Measurements from ENCODE around the gene LRRC70. TPM values are rescaled to one million over a fixed set of nuclear protein-coding genes. Genes with fewer than 3 reads are reported as not detected.

LRRC70 gene
- total and polyA plus RNA-seq, 4 donors, result 3.1 to 14.8 (median 5.7) TPM

- no peak overlapping the region for H3K27ac ChIP-seq (ENCODE audit: low read depth in 1 of 2, low read length in 1 of 2)
- 98% methylated on average over 4 of the region's 4 CpGs for WGBS, 2 donors
- ATAC-seq (ENCODE audit: insufficient read depth, low FRiP score) (no peak), DNase-seq (no peak)
- peaks cover 2 to 11% (median 7%) of the 10 kb centered on the region in 4 donors for H3K36me3 ChIP-seq (ENCODE audit: control insufficient read depth in 4 of 4, insufficient read depth in 4 of 4, low read length in 4 of 4)
- H3K27me3 ChIP-seq (ENCODE audit: control insufficient read depth in 3 of 3, insufficient read depth in 3 of 3, low read length in 2 of 3), result no peaks in the 10 kb centered on the region
- H3K9me3 ChIP-seq (ENCODE audit: control insufficient read depth in 4 of 4, insufficient read depth in 3 of 4, low read length in 3 of 4), result peaks cover 0 to 5% (median under 1%) of the 10 kb centered on the region in 4 donors
- H3K4me1 ChIP-seq (ENCODE audit: control insufficient read depth in 5 of 5, insufficient read depth in 5 of 5, low read length in 5 of 5), result peaks cover 0 to 3% (median 0%) of the 10 kb centered on the region in 5 donors
- no peak overlapping the region for H3K4me3 ChIP-seq
- no peak overlapping the region for H3K9ac ChIP-seq (ENCODE audit: insufficient read depth in 1 of 2, low read length in 2 of 2)
- TF ChIP-seq CTCF (IDR thresholded peaks at IDR 0.05; ENCODE audit: control extremely low read depth, extremely low read depth), result no peak
These were observed 10.5 kb upstream of the LRRC70 start for GRCh38 chr5:62568143-62568542.

GRCh38 chr5:62568800-62569432, 9.7 kb upstream of the LRRC70 start:
- no peak for TF ChIP-seq CTCF (IDR thresholded peaks at IDR 0.05; ENCODE audit: control extremely low read depth, extremely low read depth)
- no peak for ATAC-seq (ENCODE audit: insufficient read depth, low FRiP score)
- H3K9ac ChIP-seq (ENCODE audit: insufficient read depth in 1 of 2, low read length in 2 of 2), result no peak overlapping the region
- no peaks in the 10 kb centered on the region for H3K27me3 ChIP-seq (ENCODE audit: control insufficient read depth in 3 of 3, insufficient read depth in 3 of 3, low read length in 2 of 3)
- H3K9me3 ChIP-seq (ENCODE audit: control insufficient read depth in 4 of 4, insufficient read depth in 3 of 4, low read length in 3 of 4), result peaks cover 0 to 5% (median under 1%) of the 10 kb centered on the region in 4 donors
- H3K36me3 ChIP-seq (ENCODE audit: control insufficient read depth in 4 of 4, insufficient read depth in 4 of 4, low read length in 4 of 4), result peaks cover 2 to 11% (median 7%) of the 10 kb centered on the region in 4 donors
- peaks cover 0 to 3% (median 0%) of the 10 kb centered on the region in 5 donors for H3K4me1 ChIP-seq (ENCODE audit: control insufficient read depth in 5 of 5, insufficient read depth in 5 of 5, low read length in 5 of 5)
- H3K4me3 ChIP-seq, result no peak overlapping the region
- WGBS, 2 donors, result 96 to 99% methylated on average over 2 of the region's 2 CpGs
- H3K27ac ChIP-seq (ENCODE audit: low read depth in 1 of 2, low read length in 1 of 2), result no peak overlapping the region
- DNase-seq, result no peak

GRCh38 chr5:62569470-62569869, 9.1 kb upstream of the LRRC70 start:
- no peak for DNase-seq
- no peak for ATAC-seq (ENCODE audit: insufficient read depth, low FRiP score)
- no peaks in the 10 kb centered on the region for H3K27me3 ChIP-seq (ENCODE audit: control insufficient read depth in 3 of 3, insufficient read depth in 3 of 3, low read length in 2 of 3)
- no peak overlapping the region for H3K4me3 ChIP-seq
- no peak overlapping the region for H3K9ac ChIP-seq (ENCODE audit: insufficient read depth in 1 of 2, low read length in 2 of 2)
- no peak for TF ChIP-seq CTCF (IDR thresholded peaks at IDR 0.05; ENCODE audit: control extremely low read depth, extremely low read depth)
- peaks cover 2 to 11% (median 7%) of the 10 kb centered on the region in 4 donors for H3K36me3 ChIP-seq (ENCODE audit: control insufficient read depth in 4 of 4, insufficient read depth in 4 of 4, low read length in 4 of 4)
- peaks cover 0 to 5% (median under 1%) of the 10 kb centered on the region in 4 donors for H3K9me3 ChIP-seq (ENCODE audit: control insufficient read depth in 4 of 4, insufficient read depth in 3 of 4, low read length in 3 of 4)
- 75 to 79% methylated on average over 1 of the region's 1 CpG for WGBS, 2 donors
- peaks cover 0 to 3% (median 0%) of the 10 kb centered on the region in 5 donors for H3K4me1 ChIP-seq (ENCODE audit: control insufficient read depth in 5 of 5, insufficient read depth in 5 of 5, low read length in 5 of 5)
- H3K27ac ChIP-seq (ENCODE audit: low read depth in 1 of 2, low read length in 1 of 2), result no peak overlapping the region
